ENCODE measurements around the gene NT5C1B. TPM values are rescaled to one million over a fixed set of nuclear protein-coding genes. Genes with fewer than 3 reads are reported as not detected.

Gene NT5C1B
- total RNA-seq, 2 experiments from 2014 or later = not detected

DNA sequence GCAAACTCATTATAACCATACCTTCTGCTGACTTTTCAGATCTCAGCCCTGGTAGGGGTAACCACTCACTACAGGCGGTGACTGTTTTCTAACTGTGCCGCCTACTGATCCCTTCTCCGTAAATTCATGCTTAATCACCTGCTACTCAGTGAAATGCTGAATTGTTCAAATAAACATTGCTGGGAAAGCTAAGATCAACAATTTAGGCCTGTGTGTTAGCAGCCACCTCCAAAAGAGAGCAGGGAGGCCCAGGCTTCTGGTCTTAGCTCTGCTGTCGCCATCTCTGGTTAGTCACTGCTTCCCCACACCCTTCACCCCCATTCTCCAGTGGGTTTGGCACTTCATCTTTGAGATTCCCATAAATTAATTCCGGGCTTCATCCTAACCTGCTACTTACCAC lies 21.8 kb upstream of the NT5C1B start:
- H3K4me2 ChIP-seq (ENCODE audit: low read length) = no peak overlapping the region
- H3K27ac ChIP-seq (ENCODE audit: low read depth, low read length, poor library complexity, severe bottlenecking) = no peak overlapping the region
- no peak overlapping the region for H3K4me3 ChIP-seq (ENCODE audit: low read depth, low read length, poor library complexity, severe bottlenecking)
- POLR2A ChIA-PET = interaction anchor here (1.2 to 1.3 kb wide), 2 partner anchors 12 to 17 kb away, joined by 3 to 4 read pairs; no protein-coding TSS in a partner anchor
- intact Hi-C loops (cut with micrococcal nuclease; ENCODE audit: unreplicated experiment) = no loop called here
- TF ChIP-seq, protein P1, sequence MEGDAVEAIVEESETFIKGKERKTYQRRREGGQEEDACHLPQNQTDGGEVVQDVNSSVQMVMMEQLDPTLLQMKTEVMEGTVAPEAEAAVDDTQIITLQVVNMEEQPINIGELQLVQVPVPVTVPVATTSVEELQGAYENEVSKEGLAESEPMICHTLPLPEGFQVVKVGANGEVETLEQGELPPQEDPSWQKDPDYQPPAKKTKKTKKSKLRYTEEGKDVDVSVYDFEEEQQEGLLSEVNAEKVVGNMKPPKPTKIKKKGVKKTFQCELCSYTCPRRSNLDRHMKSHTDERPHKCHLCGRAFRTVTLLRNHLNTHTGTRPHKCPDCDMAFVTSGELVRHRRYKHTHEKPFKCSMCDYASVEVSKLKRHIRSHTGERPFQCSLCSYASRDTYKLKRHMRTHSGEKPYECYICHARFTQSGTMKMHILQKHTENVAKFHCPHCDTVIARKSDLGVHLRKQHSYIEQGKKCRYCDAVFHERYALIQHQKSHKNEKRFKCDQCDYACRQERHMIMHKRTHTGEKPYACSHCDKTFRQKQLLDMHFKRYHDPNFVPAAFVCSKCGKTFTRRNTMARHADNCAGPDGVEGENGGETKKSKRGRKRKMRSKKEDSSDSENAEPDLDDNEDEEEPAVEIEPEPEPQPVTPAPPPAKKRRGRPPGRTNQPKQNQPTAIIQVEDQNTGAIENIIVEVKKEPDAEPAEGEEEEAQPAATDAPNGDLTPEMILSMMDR (conservative IDR thresholded peaks at IDR 0.05; ENCODE audit: low read length) = no peak
- TF ChIP-seq EZH2phosphoT487 (IDR thresholded peaks at IDR 0.05; ENCODE audit: borderline replicate concordance, low read depth, low read length) = no peak
- CTCF ChIA-PET (ENCODE audit: unreplicated experiment) = no interaction called here
- no peaks in the 10 kb centered on the region for H3K9me3 ChIP-seq (ENCODE audit: low read length)
- no peaks in the 10 kb centered on the region for H3K36me3 ChIP-seq (ENCODE audit: insufficient read depth, low read length)
- no peak for DNase-seq (ENCODE audit: low spot score)
- no peaks in the 10 kb centered on the region for H3K4me1 ChIP-seq (ENCODE audit: insufficient read depth, low read length, poor library complexity, severe bottlenecking)
- H4K20me1 ChIP-seq (ENCODE audit: insufficient read depth, low read length) = no peaks in the 10 kb centered on the region
- BruUV-seq (replicated peaks) = no TSS peak
- no peaks in the 10 kb centered on the region for H3K9me2 ChIP-seq (ENCODE audit: insufficient read depth, low read length)
- no peak overlapping the region for H2AFZ ChIP-seq (ENCODE audit: low read length)
- no peaks in the 10 kb centered on the region for H3K79me2 ChIP-seq (ENCODE audit: insufficient read depth, low read depth, low read length)

DNA sequence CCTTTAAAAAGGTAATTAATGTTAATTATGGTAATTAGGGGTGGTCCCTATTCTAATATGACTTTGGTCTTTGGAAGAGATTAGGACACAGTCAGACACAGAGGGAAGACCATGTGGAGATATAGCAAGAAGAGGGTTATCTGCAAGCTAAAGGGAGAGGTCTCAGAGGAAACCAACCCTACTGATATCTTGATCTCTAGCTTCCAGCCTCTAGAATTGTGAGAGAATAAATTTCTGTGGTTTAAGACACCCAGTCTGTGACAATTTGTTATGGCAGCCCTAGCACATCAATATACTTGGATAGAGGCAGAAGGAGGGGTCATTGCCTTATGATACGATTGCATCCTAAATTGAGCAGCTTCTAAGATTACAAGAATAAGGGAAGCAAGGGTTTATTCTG lies 21.3 kb upstream of the NT5C1B start:
- ChIA-PET CTCF (ENCODE audit: unreplicated experiment) (no interaction called here), POLR2A (interaction anchor here (1.2 to 1.3 kb wide), 2 partner anchors 12 to 16 kb away, joined by 3 to 4 read pairs; no protein-coding TSS in a partner anchor)
- BruUV-seq (replicated peaks) = no TSS peak
- Histone ChIP-seq H2AFZ (ENCODE audit: low read length) (no peak overlapping the region), H3K9me3 (ENCODE audit: low read length) (no peaks in the 10 kb centered on the region), H4K20me1 (ENCODE audit: insufficient read depth, low read length) (no peaks in the 10 kb centered on the region), H3K9me2 (ENCODE audit: insufficient read depth, low read length) (no peaks in the 10 kb centered on the region), H3K27ac (ENCODE audit: low read depth, low read length, poor library complexity, severe bottlenecking) (no peak overlapping the region), H3K4me1 (ENCODE audit: insufficient read depth, low read length, poor library complexity, severe bottlenecking) (no peaks in the 10 kb centered on the region), H3K4me2 (ENCODE audit: low read length) (no peak overlapping the region), H3K36me3 (ENCODE audit: insufficient read depth, low read length) (no peaks in the 10 kb centered on the region), H3K79me2 (ENCODE audit: insufficient read depth, low read depth, low read length) (no peaks in the 10 kb centered on the region), H3K4me3 (ENCODE audit: low read depth, low read length, poor library complexity, severe bottlenecking) (no peak overlapping the region)
- DNase-seq (ENCODE audit: low spot score) = no peak
- intact Hi-C loops (cut with micrococcal nuclease; ENCODE audit: unreplicated experiment) = no loop called here
- no peak for TF ChIP-seq EZH2phosphoT487 (IDR thresholded peaks at IDR 0.05; ENCODE audit: borderline replicate concordance, low read depth, low read length)
- TF ChIP-seq, protein P1 (conservative IDR thresholded peaks at IDR 0.05; ENCODE audit: low read length) = no peak

DNA sequence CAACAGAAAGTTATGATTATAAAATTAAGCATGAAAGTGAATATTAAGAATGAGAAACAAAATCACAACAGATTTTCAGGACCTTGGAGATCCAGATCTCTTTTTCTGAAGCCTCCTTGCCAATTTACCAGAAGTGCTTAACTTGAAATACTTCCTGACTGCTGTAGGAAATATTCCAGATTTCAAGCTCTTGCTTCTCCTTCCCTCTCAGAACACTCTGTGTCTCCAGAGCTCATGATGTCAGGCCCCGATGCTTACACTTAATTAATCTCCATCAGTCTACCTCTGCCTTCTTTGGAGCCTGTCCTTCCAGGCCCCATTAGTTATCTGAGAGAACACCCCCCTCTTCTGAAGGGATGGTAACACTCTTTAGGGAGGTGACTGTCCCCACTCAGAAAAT lies 20.7 kb upstream of the NT5C1B start:
- Histone ChIP-seq H3K36me3 (ENCODE audit: insufficient read depth, low read length) (no peaks in the 10 kb centered on the region), H3K4me2 (ENCODE audit: low read length) (no peak overlapping the region), H3K4me1 (ENCODE audit: insufficient read depth, low read length, poor library complexity, severe bottlenecking) (no peaks in the 10 kb centered on the region), H2AFZ (ENCODE audit: low read length) (no peak overlapping the region), H3K9me3 (ENCODE audit: low read length) (no peaks in the 10 kb centered on the region), H3K9me2 (ENCODE audit: insufficient read depth, low read length) (no peaks in the 10 kb centered on the region), H4K20me1 (ENCODE audit: insufficient read depth, low read length) (no peaks in the 10 kb centered on the region), H3K4me3 (ENCODE audit: low read depth, low read length, poor library complexity, severe bottlenecking) (no peak overlapping the region), H3K79me2 (ENCODE audit: insufficient read depth, low read depth, low read length) (no peaks in the 10 kb centered on the region), H3K27ac (ENCODE audit: low read depth, low read length, poor library complexity, severe bottlenecking) (no peak overlapping the region)
- no TSS peak for BruUV-seq (replicated peaks)
- intact Hi-C loops (cut with micrococcal nuclease; ENCODE audit: unreplicated experiment) = no loop called here
- ChIA-PET POLR2A (interaction anchor here (0.9 to 2.2 kb wide), 5 partner anchors 14 to 53 kb away, joined by 3 to 6 read pairs (median 3); partner anchors contain the start of gene RDH14), CTCF (ENCODE audit: unreplicated experiment) (interaction anchor here (0.6 kb wide), 1 partner anchor 8 kb away, joined by 3 read pairs; no protein-coding TSS in a partner anchor)
- no peak for DNase-seq (ENCODE audit: low spot score)
- TF ChIP-seq, protein P1 (conservative IDR thresholded peaks at IDR 0.05; ENCODE audit: low read length) = no peak
- TF ChIP-seq EZH2phosphoT487 (IDR thresholded peaks at IDR 0.05; ENCODE audit: borderline replicate concordance, low read depth, low read length) = no peak
